Body of pancreas (tissue), 4 donors: ENCODE results near the gene FYB1.

Experiments used
- CTCF ChIP-seq, 7 experiments: fragments of 450-650 bp in 4 of 7; fragments of 200-600 bp in 3 of 7; sonication (generic) in 3 of 7; IDR thresholded peaks; one replicate each; pipeline ENCODE4 v1.5.1; 2016 to 2019; ENCODE audit warnings: antibody characterized with exemption in 7 of 7
- POLR2A ChIP-seq, 3 donors: fragments of 450-650 bp; IDR thresholded peaks; one replicate each; pipeline ENCODE4 v1.6.1; 2016; ENCODE audit warnings: antibody characterized with exemption in 3 of 3, mild to moderate bottlenecking in 2 of 3

GRCh38 chr5:39226100-39226451 lies 6.7 kb upstream of the FYB1 start:
- TF ChIP-seq CTCF (IDR thresholded peaks at IDR 0.05) (no peak), POLR2A (IDR thresholded peaks at IDR 0.05) (no peak)
